GM19099 (cell line): ENCODE measurements around the gene ZNF292.
A peak's percentile ranks its signal among the peaks of the same experiment; 100 is the strongest.

Experiments
- POLR2A ChIP-seq: IDR thresholded peaks from 3 replicates; pipeline ENCODE4 v1.6.1; 2011; ENCODE audit warnings: low read depth; ENCODE audit not compliant: insufficient read length; ENCODE audit errors: extremely low read depth

Gene ZNF292

DNA sequence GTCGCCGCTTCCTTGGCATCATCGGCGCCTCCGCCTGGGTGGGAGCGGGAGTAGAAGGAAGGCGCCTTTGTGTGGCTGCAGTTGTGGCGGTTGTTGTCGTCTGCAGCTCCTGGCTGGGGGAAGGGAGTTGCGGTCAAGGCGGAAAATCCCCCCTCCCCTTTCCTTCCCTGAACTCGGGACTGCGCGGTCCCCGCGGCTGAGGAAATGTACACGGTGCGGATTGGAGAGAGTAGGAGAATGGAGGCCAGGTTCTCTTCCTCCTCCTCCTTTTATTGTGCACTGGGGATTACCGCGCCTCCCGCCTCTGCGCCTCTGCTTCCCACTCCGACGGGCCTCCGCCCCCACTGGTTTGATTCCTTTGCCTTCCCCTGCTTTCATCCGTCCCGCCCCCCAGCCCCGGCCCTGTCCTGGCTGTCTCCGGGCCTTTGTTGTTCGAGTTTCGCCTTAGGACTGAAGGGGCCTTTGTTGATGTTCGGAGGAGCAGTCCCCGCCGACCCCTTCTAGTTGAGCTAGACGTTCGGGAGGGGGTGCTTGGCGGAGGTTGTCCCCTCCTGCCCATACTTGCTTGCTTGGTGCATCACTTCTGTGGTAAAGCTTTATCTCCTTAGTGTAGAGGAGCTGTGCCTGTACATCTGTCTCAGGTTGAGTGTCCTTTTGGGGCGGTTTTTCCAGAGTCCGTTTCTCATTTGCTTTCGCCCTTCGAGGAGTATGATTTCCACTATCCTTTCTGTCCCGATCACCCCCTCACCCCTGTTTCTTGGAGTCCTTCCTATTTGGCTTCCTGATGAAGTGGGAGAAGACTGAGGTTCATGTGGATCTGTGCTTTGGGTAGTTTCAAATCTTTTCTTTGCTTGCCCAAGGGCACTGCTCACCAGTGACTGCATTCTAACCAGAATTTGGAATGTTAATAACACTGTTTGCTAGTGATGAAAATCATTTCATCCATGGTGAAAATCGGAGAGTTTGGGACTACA, 764 bp downstream of the ZNF292 start:
- peak; percentile 21 for TF ChIP-seq POLR2A

DNA sequence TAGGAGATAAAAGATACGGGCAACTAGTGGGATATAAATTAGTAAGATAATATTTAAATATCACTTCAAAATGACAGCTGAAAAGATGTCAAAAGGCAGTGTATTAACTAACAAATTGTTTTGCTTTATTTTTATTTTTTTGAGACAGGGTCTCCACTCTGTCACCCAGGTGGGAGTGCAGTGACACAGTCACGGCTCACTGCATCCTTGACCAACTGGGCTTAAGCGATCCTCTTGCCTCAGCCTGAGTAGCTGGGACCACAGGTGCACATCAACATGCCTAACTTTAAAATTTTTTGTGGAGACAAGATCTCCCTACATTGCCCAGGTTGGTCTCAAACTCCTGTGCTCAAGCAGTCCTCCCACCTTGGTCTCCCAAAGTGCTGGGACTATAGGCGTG, 5.9 kb downstream of the ZNF292 start:
- TF ChIP-seq POLR2A: no peak

DNA sequence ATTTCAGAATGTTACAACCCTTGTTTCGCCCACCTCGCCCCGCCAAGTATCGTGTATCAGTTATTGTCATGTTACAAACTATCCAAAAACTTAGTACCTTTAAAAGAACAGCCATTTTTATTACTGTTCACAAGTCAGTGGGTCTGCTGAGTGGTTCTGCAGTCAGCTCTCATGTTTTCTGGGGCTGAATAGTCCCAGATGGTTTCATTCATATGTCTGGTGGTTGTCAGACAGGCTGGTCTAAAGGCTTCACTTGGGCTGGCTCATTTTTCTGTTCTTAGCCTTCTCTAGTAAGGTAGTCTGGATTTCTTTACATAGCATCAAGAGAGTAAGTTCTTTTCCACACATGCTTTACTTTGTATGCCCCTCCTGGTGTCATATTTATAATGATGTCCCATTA, 8.6 kb downstream of the ZNF292 start:
- no peak for TF ChIP-seq POLR2A

DNA sequence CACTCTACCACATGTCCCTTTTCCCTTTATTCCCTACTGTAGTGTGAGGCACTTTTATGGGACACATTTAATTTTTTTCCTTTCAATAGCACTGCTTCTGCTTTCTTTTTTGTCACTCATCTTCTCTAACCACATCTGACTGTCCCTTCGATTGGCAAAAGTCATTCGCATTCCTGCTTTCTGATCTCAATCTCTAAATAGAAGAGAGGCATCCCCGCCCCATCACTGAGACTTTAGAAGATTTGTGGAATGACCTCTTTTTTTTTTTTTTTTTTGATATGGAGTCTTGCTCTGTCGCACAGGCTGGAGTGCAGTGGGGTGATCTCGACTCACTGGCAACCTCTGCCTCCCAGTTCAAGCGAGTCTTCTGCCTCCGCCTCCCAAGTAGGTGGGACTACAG, 9.1 kb downstream of the ZNF292 start:
- no peak for TF ChIP-seq POLR2A

DNA sequence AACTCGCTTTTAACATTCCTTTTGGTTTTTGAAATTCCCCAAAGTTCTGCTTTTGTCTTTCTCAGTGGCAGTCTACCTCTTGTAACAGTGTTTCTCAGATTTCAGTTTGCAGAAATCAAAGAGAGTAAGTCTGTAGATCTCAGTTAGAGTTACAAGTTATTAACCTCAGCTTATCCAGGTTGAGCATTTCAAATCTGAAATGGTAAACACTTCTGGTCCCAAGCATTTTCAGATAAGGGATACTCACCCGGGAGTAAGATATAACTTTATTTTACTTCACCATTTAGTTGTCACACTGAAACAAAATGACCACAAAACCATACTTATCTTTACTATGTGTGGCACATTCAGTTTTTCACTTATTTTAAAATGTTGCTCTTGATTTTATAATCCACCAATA, 9.8 kb downstream of the ZNF292 start:
- no peak for TF ChIP-seq POLR2A

DNA sequence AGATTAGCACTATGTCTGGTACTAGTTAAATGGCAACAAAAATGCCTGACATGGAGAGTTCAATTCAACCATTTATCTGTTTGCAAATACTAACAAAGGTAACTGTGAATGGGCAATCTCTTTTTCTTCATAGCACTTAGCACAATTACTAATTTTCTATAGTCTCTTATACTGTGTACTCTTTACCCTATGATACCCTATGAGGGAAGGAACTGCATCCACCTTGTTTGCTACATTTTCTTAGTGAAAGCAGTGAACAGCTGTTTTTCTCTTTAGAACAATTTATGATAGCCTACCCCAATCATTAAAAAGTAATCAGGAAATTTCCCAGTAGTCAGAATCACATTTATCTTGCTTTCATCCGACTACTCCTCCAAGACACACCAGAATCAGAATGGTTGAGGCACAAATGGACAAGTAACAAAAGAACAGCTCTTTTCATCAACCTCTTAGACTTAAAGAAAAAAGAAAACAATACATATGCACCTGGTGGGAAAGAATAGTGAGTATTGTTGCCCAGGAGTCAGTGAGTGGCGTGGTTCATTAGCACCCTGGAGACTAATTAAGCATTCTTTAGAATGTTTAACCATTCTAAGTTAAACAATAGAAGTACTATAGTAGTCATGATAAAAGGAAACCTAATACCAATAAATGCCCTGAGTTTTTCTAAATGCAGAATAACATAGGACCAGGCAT, 16.7 kb downstream of the ZNF292 start:
- TF ChIP-seq POLR2A: no peak

DNA sequence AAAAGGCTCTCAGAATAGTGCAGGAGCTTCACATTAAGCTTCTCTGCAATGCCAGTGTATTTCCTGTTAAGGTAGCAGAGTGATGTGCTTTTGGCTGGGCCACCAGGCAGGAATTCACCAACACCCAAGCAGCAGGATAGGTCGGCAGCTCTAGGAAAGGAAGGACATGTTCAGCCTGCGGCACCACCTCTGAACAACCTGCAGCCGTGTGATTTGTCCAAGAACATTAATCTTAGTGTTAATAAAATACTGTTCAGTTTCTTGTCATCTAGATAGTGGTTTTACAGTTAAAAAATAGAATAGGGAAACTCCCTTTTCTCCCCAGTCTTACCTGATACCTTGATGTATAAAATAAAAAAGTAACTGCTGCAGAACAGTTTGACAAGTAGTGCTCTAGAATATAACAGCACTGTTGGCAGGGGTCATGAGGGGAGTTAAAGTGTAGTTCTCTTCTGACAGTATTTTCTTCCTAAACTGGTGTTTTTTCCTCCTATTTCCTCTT, 18.8 kb downstream of the ZNF292 start:
- no peak for TF ChIP-seq POLR2A

DNA sequence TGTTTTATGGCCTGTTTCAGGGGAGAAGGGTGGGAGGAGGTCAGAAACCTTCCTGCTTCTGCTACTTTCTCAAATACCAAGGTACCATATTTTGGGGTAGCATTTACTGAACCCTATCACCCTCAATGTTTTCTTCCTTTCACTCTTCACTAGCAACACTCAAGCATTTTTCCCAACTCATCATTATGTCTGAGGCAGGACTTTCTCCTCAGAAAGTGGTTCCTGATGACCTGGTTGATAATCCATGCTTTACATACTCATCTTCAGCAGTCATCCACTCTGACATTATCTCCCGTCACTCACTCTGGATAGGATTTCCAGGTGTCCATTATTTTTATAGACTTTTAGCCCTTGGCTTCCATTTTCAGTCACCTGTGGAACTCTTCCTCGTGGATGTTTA, 21.1 kb downstream of the ZNF292 start:
- TF ChIP-seq POLR2A: no peak

DNA sequence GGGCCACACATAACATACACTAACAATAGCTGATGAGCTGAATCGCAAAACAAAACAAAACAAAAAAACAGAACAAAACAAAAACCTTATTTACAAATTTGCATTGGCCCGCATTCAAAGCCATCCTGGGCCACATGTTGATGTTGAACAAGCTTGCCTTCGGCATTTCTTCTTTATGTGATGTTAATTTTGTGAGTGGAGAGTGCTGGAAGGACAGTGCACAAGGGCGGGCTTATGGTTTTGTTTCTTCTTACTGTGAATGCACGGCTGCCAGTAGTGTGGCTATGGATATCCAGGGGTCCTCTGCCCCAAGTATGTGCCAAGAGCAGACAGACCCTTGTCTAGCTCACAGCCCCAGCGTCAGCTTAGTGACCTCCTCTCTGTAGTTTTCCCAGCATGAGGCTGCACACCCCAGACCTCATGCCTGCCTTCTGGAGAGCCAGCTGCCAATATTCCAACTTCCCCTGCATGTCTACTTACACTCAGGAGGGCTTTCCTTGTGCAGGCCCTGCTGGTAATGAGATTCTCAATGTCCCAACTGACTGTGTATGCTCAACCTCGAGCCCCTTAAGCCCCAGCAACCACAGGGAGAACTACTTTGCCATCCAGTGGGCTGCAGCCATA, 24.9 kb downstream of the ZNF292 start:
- no peak for TF ChIP-seq POLR2A

DNA sequence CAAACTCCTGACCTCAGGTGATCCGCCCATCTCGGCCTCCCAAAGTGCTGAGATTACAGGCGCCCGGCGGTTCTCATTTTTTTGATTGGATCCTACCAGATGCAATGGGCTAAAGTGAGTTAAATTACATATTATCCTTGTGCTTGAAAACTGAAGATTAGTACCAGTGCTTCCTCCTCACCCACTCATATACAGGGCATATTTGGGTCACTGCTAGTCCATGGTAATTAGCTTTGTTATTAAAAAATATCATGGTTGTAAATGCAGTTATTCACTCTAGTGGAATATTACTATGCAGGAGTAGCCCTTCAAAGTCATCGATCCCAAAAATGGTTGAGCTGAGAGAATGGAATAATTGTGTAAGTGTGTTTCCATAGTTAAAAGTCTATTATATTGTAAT, 26.5 kb downstream of the ZNF292 start:
- TF ChIP-seq POLR2A: no peak

DNA sequence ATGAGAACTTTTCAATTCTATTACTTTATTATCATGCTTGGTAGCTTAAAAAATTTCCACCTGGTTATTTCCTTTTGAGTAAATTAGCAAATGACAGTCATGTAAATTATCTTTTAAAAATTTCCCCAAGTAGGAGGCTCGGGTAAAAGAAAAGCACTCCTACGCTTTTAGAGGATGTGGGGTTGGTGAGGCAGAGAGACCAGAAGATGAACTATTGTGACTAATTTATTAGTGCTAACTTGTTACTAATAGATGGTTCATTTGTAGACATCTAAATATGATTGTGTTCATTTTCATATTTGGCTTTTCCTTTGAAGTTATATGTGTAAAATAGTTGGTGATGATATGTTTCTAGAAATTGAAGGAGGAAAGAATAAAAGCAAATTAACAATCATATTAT, 27.0 kb downstream of the ZNF292 start:
- TF ChIP-seq POLR2A: no peak

DNA sequence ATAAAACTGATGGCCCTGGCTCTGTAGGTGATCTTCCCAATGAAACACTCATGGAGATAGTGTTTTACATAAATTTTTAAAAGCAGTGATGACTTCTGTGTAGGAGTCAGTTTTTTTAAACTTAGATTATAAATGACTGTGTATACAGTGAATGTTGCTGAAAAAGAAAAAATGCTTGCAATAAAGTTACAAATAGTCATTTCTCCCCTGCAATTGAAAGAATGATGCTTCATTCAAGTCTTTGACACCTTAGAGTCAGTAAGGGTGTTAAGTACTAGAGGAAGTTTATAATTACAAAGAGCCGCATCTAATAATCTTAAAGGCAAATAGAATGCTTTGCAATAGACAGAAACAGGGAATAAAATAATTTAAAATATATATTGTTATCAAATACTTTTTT, 27.6 kb downstream of the ZNF292 start:
- no peak for TF ChIP-seq POLR2A

DNA sequence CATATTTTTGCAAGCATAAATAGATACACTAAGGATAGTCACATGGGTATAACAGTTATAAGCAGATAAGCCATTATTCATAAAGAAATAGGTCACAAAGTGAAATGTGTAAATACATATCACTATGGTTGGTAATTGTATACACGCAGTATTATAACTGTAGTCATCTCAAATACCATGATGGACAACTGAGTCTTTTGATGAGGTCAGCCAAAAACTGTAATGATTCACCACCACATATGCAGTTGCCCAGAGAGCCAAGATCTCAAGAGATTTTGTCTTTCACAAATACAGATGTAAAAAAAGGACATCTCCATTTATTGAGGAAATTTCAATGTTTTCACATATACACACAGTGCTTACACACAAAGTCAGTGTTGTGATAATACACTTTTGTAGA, 28.3 kb downstream of the ZNF292 start:
- TF ChIP-seq POLR2A: no peak

DNA sequence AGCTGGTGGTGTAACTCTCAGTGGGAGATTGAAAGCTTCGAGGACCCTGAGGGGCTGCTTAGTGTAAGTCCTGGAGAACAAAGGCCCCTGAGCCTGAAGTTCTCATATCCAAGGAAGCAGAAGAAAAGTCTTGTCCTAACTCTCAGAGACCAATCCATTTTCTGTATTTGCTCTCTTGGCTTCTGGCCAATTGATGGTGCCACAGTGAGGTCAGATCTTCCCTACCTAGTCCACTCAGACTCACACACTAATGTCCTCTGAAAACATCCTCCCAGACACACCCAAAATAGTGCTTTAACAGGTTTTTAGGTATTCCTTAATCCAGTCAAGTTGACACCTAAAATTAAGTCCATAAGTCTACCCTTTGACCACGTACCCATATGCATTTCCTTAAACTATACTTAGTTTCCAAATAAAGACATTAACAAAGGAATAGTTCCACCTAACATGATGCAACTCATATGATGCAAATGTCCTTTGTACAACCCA, 29.4 kb downstream of the ZNF292 start:
- no peak for TF ChIP-seq POLR2A

DNA sequence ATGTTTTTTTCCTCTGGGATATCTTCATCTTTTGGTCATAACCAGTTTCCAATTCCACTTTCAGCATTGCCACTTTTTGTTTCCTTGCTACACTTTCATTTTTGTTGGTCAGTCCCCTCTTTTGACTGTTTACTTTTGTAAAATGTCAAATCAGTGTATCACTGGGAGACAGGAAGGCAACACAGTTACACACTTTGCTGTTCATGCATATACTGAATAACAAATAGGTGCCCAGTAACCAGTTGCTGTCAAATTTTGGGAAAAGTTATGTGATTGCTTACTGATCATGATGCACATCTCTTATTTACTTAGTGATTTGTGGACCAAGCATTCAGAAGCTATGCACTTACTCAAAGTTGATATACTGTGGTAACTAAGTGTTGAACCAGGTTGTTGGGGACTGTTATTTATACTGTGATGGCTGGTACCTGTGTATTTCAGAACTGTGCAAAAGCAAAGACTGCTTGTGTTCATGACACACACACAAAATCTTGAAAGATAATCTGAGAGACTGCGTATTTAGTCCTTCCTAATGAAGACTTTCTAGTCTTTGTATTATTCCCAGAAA, 41.0 kb downstream of the ZNF292 start:
- no peak for TF ChIP-seq POLR2A
